ENCODE results near the gene KCNMA1. TPM values are rescaled to one million over a fixed set of nuclear protein-coding genes. Genes with fewer than 3 reads are reported as not detected.

KCNMA1 gene
- total RNA-seq, 1 experiment from 2014 or later: 0.45 TPM

DNA sequence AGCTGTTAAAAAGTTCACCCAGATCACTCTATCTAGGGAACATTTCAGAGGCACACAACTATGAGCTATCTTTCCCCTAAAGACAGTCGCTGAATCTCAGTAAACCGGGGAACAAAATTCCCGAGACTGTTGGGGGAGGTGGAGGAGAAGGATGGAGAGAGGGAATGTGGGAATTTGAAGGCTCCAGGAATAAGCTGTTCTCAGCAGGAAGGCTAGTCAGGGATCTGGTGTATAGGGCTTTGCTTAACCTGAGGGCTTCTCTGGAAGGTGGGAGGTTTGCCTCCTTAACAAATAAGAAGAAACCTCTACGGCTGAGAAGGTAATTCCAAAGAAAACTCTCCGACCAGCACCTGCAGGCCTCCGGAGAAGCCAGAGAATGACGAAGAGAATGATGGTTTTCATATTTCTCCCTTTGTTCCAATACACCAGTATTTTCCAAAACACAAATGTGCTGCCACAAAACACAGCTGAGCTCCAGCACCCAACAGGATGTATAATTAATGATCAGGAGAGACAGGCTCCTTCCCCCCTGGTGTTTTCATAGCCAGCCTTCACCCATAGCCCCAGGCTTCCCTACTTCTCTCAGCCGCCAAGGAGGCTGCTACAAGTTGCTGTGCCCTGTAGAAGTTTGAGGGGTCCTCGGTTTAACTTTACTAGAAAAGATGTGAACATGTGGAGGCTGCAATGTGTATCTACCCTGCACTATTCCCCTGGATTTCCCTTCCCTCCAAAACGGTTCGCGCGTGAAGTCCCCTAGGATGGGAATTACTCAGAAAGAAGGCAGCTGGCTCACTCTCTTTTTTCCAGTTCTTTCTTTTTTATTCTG is 2.0 kb downstream of the KCNMA1 start:
- TF ChIP-seq, protein P1, sequence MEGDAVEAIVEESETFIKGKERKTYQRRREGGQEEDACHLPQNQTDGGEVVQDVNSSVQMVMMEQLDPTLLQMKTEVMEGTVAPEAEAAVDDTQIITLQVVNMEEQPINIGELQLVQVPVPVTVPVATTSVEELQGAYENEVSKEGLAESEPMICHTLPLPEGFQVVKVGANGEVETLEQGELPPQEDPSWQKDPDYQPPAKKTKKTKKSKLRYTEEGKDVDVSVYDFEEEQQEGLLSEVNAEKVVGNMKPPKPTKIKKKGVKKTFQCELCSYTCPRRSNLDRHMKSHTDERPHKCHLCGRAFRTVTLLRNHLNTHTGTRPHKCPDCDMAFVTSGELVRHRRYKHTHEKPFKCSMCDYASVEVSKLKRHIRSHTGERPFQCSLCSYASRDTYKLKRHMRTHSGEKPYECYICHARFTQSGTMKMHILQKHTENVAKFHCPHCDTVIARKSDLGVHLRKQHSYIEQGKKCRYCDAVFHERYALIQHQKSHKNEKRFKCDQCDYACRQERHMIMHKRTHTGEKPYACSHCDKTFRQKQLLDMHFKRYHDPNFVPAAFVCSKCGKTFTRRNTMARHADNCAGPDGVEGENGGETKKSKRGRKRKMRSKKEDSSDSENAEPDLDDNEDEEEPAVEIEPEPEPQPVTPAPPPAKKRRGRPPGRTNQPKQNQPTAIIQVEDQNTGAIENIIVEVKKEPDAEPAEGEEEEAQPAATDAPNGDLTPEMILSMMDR (IDR thresholded peaks at IDR 0.05; ENCODE audit: unreplicated experiment): no peak
- H3K27me3 Mint-ChIP-seq (ENCODE audit: unreplicated experiment): peaks cover 83% of the 10 kb centered on the region
- no peak for DNase-seq
- no TSS peak for BruUV-seq (replicated peaks)
- no peak overlapping the region for H3K27ac Mint-ChIP-seq (ENCODE audit: unreplicated experiment)
- CTCF ChIA-PET: interaction anchor here (0.7 to 1.3 kb wide), 3 partner anchors 12 to 470 kb away, joined by 3 to 4 read pairs (median 3); no protein-coding TSS in a partner anchor
- no peaks in the 10 kb centered on the region for H3K9me3 Mint-ChIP-seq (ENCODE audit: low read depth, unreplicated experiment)
- peaks cover 6% of the 10 kb centered on the region for H3K36me3 Mint-ChIP-seq (ENCODE audit: insufficient read depth, unreplicated experiment)
- no peak overlapping the region for H3K4me3 Mint-ChIP-seq (ENCODE audit: low read depth, unreplicated experiment)
- intact Hi-C loops (cut with micrococcal nuclease; ENCODE audit: unreplicated experiment): no loop called here
- peaks cover 5% of the 10 kb centered on the region for H3K4me1 Mint-ChIP-seq (ENCODE audit: low read depth, unreplicated experiment)

DNA sequence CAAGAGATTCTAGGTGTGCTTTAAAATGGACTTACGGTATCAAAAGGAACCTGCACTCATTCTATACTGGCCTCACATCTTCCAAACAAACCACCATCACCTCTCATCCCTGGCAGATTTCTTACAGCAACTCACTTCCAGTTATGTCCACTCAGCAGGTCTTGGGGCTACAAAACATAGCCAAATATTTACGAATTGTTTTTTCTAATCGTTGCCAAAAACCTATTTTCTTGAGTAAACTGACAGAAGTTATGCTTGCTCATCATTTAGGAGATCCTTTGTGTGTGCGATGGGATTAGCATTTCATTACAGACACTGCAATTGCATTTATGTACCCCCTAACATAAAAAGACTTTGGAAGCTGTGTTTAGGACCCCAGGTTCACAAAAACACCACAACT is 2.7 kb downstream of the KCNMA1 start:
- Mint-ChIP-seq H3K27me3 (ENCODE audit: unreplicated experiment) (peaks cover 77% of the 10 kb centered on the region), H3K9me3 (ENCODE audit: low read depth, unreplicated experiment) (no peaks in the 10 kb centered on the region), H3K4me1 (ENCODE audit: low read depth, unreplicated experiment) (peaks cover 5% of the 10 kb centered on the region), H3K27ac (ENCODE audit: unreplicated experiment) (no peak overlapping the region), H3K4me3 (ENCODE audit: low read depth, unreplicated experiment) (no peak overlapping the region), H3K36me3 (ENCODE audit: insufficient read depth, unreplicated experiment) (peaks cover 6% of the 10 kb centered on the region)
- BruUV-seq (replicated peaks): no TSS peak
- intact Hi-C loops (cut with micrococcal nuclease; ENCODE audit: unreplicated experiment): no loop called here
- CTCF ChIA-PET: interaction anchor here (0.7 kb wide), 1 partner anchor 234 kb away, joined by 3 read pairs; no protein-coding TSS in a partner anchor
- DNase-seq: no peak
- TF ChIP-seq, protein P1 (IDR thresholded peaks at IDR 0.05; ENCODE audit: unreplicated experiment): no peak

DNA sequence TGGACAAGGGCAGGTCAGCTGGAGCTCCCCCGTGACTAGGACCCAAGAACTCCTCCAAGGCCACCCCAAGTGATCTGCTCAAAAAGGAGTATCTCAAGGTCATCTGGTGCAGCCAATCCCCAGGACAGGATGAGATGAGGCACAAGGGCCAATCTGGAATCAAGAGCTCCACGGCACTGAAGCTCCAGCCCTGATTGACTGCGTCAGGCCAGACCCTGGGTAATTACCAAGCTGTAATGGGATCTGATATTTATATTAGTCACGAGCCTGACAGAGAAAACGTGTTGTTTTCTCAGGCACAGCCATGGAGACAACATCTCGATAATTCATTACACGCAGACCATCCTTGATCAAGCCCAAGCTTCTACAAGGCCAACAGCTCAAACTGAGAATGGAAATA is 4.2 kb downstream of the KCNMA1 start:
- no peak overlapping the region for H3K4me3 Mint-ChIP-seq (ENCODE audit: low read depth, unreplicated experiment)
- BruUV-seq (replicated peaks): no TSS peak
- TF ChIP-seq, protein P1 (IDR thresholded peaks at IDR 0.05; ENCODE audit: unreplicated experiment): no peak
- no peak overlapping the region for H3K27ac Mint-ChIP-seq (ENCODE audit: unreplicated experiment)
- no peaks in the 10 kb centered on the region for H3K9me3 Mint-ChIP-seq (ENCODE audit: low read depth, unreplicated experiment)
- CTCF ChIA-PET: no interaction called here
- intact Hi-C loops (cut with micrococcal nuclease; ENCODE audit: unreplicated experiment): no loop called here
- peaks cover 4% of the 10 kb centered on the region for H3K36me3 Mint-ChIP-seq (ENCODE audit: insufficient read depth, unreplicated experiment)
- peaks cover 13% of the 10 kb centered on the region for H3K4me1 Mint-ChIP-seq (ENCODE audit: low read depth, unreplicated experiment)
- peaks cover 61% of the 10 kb centered on the region for H3K27me3 Mint-ChIP-seq (ENCODE audit: unreplicated experiment)
- DNase-seq: no peak

DNA sequence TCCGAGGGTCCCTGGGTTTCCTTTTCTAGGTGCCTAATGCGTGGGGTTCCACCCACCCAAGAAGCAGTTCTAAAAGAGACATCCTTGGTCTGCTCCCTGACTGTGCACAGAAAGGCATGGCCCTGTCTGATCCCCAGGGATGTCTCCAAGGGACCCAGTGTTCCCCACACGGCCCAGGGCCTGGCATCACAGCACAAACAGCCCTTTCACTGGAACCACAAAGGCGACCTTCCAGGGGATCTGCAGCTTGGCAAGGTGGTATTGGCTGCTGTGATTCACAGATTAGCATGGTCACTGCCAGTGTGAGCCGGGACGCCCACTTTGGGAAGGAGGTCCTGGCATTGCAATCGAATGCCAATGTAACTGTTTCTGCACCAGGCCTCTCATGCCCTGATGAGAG is 6.4 kb downstream of the KCNMA1 start:
- no TSS peak for BruUV-seq (replicated peaks)
- no peak overlapping the region for H3K27ac Mint-ChIP-seq (ENCODE audit: unreplicated experiment)
- H3K4me3 Mint-ChIP-seq (ENCODE audit: low read depth, unreplicated experiment): no peak overlapping the region
- peaks cover 54% of the 10 kb centered on the region for H3K27me3 Mint-ChIP-seq (ENCODE audit: unreplicated experiment)
- peaks cover 8% of the 10 kb centered on the region for H3K4me1 Mint-ChIP-seq (ENCODE audit: low read depth, unreplicated experiment)
- no peaks in the 10 kb centered on the region for H3K36me3 Mint-ChIP-seq (ENCODE audit: insufficient read depth, unreplicated experiment)
- CTCF ChIA-PET: interaction anchor here (0.8 kb wide), 1 partner anchor 11 kb away, joined by 3 read pairs; no protein-coding TSS in a partner anchor
- H3K9me3 Mint-ChIP-seq (ENCODE audit: low read depth, unreplicated experiment): no peaks in the 10 kb centered on the region
- intact Hi-C loops (cut with micrococcal nuclease; ENCODE audit: unreplicated experiment): no loop called here
- no peak for DNase-seq
- TF ChIP-seq, protein P1 (IDR thresholded peaks at IDR 0.05; ENCODE audit: unreplicated experiment): no peak
